ENCODE data around the gene CAMK2A.

DNA sequence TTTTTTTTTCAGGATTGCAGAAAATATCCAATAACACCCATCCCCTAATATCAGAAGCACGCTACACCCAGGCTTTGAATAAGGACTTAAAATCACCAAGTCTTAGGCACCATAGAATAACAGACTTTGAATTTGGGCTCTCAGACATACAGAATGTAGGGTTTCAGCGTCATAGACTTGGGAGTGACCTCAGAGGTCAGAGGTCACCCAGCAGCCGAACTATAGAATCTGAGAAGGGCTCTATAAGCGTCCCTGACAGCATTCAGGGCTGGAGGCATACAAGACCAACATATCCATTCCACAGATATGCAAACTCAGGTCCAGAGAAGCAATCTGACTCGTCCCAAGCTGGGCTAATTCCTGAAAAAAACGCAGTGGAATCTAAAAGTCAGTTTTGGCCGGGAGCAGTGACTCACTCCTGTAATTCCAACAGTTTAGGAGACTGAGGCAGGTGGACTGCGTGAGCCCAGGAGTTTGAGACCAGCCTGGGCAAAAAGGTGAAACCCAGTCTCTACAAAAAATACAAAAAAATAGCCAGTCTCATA, 65.0 kb downstream of the CAMK2A start:
- TF ChIP-seq POLR2A (IDR thresholded peaks at IDR 0.05; ENCODE audit: low read depth, low read length): no peak
- no peak for TF ChIP-seq POLR2AphosphoS5 (IDR thresholded peaks at IDR 0.05; ENCODE audit: low read depth, low read length)

All from GM12892 (cell line).